Frontal cortex (tissue), 4 donors: ENCODE results near the gene LMO7. TPM values are rescaled to one million over a fixed set of nuclear protein-coding genes. Genes with fewer than 3 reads are reported as not detected.
"Not testable (repeated sequence)": the region's sequence is repeated elsewhere in the genome, so short reads cannot be mapped to it uniquely, and the experiment has no call there.

Experiments used
- DNase-seq, 2 donors: peaks; one replicate each; pipeline ENCODE4 v3.0.0; 2012; ENCODE audit warnings: low spot score in 2 of 2
- FAIRE-seq: peaks from 2 replicates; lab custom pipeline; 2012; peaks lifted over from hg19 to GRCh38; lab: Jason Lieb, UNC
- total RNA-seq: library from RNA; depleted of rRNA; stranded (reverse); fragments of >200 nt; gene quantifications from one replicate; pipeline ENCODE4 v1.2.3, GENCODE V29; 2014
- donor health status: control.
- donor health status: control.
- donor health status: control.

LMO7 gene
- total RNA-seq, 1 donor from 2014 or later = 118 TPM

- DNase-seq (no peak), FAIRE-seq (no peak)
Measured at GRCh38 chr13:75693227-75693626, 57.1 kb downstream of the LMO7 start.

GRCh38 chr13:75694722-75695121, 58.6 kb downstream of the LMO7 start:
- FAIRE-seq = no peak
- DNase-seq = no peak

GRCh38 chr13:75695908-75696307, 59.8 kb downstream of the LMO7 start:
- FAIRE-seq = not testable (repeated sequence)
- peak; percentile 10 to 47 for DNase-seq

- FAIRE-seq (no peak), DNase-seq (no peak)
Measured at GRCh38 chr13:75699062-75699461, 62.9 kb downstream of the LMO7 start.

- FAIRE-seq = not testable (repeated sequence)
Measured at GRCh38 chr13:75699717-75700116, 63.6 kb downstream of the LMO7 start.

DNA sequence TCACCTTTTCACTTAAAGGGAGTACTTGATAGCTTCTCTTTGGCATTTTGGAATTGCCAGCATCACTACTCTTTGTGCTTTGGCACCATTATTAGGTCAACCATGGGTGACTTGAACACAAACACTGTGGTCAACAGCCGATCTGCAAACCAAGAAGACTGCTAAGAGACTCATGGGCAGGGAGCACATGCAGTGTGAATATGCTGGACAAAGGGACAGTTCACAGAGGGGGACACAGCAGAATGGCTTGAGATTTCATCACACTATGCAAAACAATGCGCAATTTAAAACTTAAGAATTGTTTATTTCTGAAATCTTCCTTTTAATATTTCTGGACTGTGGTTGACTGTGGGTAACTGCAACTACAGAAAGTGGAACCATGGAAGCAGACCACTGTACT, 64.4 kb downstream of the LMO7 start:
- no peak for DNase-seq
- FAIRE-seq = no peak

More at GRCh38 chr13:75699717-75700116, 63.6 kb downstream of the LMO7 start:
- not testable (repeated sequence) for DNase-seq

GRCh38 chr13:75702476-75702875, 66.3 kb downstream of the LMO7 start:
- DNase-seq (no peak), FAIRE-seq (no peak)

GRCh38 chr13:75703769-75704168, 67.6 kb downstream of the LMO7 start:
- no peak for FAIRE-seq
- DNase-seq = no peak

DNA sequence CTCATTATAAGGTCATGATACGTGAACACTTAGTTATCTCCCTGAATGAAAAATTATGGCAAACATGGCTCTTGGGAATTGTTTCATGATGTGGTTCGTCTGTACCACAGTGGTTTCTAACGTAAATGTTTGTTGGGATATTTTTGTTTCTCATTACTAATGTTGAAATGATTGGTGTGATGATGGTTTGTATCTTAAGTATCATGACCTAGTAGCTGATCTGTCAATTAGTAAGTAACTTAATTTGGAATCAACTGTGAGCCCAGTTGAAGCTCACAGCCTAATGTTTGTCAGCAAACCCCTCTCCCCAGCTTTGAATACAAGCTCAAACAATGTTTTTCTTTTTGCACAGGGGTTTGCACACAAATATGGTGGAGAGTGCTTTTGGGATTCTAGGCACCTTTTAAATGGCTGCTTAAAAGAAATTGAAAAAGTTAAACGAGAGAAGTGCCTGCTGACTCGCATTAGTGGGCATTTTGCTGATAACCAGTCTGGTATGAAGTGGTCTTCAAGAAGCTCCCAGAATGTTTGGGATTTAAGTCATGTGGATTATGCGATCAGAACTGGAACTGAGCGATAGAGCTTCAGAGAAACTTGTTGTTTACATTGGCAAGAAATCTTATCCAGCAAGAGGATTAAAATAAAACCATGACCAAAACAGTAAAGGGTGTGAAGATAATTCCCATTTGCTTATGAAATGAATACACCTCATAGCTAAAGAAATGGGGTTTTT, 68.2 kb downstream of the LMO7 start:
- FAIRE-seq (no peak), DNase-seq (no peak)

DNA sequence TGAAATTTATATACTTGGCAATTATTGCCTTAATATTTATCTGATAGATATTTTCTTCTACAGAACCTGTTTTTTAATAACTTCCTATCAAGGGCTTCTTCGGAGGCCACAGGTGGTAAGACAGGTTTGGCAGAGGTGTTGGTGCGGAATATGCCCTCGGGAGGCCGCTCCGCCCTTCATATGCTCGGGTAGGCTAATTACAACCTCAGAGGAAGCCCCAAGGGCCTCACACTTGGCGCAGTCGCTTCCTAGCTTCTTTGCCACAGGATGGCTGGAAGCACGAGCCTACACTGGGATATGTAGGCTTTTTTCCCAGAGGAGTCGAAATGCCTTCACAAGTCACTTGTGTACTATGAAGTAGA, 68.8 kb downstream of the LMO7 start:
- DNase-seq = no peak
- FAIRE-seq = no peak

DNA sequence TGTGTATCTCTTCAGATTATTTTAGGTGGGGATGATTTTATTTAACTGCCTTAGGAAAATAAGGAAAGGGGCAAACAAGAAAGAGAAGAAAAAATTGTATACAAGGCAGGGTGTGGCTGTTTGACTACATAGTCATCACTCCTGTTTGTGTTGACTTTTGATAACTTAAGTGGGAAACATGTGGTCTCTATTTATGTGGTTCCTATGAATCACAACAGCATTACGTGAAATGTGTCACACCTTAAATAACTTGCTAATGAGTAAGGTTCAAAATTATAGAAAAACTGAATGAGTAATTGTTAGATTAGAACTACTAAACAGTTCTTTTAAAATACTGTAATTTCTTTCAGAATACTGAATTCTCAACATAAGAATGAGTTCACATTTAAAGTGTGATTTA, 69.3 kb downstream of the LMO7 start:
- FAIRE-seq (peak; percentile 43), DNase-seq (no peak)

DNA sequence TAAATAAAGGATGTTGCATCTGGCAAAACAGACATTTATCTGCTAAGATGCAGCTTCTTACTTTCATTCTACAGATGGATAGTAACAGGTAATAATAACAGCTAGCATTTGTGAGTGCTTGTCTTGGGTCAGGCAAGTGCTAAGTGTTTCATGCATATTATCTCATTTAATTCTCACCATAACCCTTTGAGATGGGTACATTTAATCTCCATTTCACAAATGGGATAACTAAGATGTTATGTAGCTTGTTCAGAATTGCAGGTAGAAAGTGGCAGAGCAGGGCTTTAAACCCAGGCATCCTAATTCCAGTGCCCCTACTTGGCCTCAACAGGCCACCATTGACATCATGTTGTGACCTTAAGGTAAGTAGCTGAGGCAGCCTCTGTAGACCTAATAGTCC, 69.8 kb downstream of the LMO7 start:
- DNase-seq = no peak
- FAIRE-seq = no peak

GRCh38 chr13:75713852-75714251, 77.7 kb downstream of the LMO7 start:
- FAIRE-seq (no peak), DNase-seq (no peak)

DNA sequence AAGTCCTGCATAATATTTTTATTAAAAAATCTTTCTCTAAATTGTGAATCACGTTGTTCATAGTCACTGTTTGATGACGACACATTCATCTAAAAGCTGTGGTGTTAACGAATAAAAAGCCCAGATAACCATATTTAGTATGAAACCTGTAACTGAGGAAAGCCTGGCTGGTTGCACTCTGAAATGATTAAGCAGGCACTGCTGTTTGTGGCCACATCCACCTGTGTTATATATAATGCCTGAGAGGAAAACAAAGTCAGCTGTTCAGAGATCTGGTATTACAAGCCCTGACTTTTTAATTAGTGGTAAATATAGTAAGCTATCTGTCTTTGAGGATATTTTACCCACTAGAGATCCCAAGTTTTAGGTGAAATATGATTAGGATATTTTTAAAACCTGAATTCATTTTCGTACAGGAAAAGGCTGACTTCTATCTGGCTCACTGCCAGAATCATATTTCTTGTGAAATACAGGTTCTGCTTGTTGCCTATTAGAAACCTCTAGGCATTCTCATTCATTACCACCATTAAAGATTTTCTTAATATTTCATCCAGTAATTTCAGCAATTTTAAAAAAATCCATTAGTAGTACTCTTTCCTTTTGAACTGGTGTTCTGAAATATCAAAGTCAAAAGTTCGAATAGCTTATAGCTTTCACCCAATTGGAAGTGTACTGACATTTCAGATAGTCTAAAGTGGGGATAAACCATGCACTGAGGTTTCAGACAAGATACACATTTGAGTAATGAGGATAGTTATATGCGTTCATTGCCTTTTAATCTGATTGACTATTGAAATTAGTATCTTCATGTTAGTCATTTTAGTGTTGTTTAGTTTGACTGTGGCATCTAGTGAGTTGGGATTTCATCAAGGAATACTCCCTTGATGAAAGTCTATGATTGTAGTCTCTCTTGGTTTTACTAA, 79.7 kb downstream of the LMO7 start:
- FAIRE-seq = no peak
- no peak for DNase-seq

GRCh38 chr13:75717525-75717924, 81.4 kb downstream of the LMO7 start:
- FAIRE-seq = no peak
- no peak for DNase-seq

GRCh38 chr13:75721307-75721706, 85.2 kb downstream of the LMO7 start:
- no peak for DNase-seq
- no peak for FAIRE-seq

DNA sequence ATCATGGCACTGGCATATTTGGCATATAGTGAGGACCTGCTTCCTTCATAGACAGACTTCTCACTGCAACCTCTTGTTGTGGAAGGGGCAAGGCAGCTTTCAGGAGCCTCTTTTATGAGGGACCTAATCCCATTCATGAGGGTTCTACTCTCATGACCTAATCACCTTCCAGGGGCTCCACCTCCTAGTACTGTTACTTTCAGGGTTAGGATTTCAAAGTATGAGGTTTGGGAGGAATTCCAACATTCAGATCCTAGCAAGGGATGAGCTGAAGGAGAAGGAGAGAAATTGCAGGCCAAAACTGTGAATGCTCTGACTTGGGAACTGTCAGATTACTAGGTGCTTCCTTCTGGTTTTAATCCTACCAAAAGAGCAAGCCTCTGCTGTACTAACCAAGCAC, 87.8 kb downstream of the LMO7 start:
- DNase-seq (no peak), FAIRE-seq (no peak)

DNA sequence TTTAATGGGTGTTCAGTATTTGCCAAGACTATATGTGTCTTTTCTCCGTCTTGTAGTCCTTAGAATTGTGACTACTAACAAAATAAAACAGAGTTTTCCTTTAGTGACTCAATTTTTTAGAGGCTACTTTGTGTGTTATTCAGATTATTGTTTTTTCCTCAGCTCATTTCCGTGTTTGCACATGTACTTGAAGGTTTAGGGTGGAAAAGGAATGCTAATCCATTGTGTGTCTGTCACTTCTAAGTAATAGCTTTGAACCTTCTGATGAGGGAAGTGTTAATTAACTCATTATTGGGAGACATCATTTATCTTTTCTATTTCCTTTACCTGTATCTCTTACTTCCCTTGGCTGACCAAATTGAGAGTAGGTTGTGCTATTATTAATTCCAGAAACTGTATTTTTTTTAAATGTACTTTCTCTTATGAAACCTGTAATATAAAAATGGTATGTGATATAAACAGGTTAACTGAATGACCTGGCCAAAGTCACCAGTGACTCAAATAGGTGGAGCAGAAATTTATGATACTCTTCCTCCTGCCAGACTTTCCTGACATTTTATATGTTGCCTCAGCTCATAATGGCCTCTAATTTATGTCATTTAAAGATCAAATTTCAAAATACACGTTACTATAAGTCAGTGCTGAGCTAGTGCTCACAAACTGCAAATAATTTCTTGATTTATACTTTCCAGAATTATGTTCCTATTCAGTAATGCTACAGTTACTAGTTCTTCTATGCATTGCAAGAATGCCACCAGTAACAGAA, 88.8 kb downstream of the LMO7 start:
- no peak for DNase-seq
- FAIRE-seq = no peak

DNA sequence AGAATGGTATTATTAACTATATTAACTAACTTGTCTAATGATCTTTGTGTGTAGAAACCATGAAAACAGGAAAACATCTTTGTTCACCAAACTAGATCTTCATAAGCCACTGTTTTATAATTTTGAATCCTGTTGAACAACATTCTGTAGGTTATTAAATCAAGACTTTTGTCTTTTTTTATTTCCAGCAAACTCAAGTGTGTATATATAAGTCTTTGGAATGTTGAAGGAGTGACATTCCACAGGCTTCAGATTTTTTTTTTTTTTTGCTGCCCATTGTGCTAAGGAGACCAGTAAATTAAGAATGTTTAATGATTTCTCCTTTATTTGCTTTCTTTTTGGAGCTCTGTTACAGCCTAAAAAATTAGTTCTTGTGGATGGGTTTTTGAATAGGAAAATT, 89.6 kb downstream of the LMO7 start:
- DNase-seq (no peak), FAIRE-seq (no peak)

DNA sequence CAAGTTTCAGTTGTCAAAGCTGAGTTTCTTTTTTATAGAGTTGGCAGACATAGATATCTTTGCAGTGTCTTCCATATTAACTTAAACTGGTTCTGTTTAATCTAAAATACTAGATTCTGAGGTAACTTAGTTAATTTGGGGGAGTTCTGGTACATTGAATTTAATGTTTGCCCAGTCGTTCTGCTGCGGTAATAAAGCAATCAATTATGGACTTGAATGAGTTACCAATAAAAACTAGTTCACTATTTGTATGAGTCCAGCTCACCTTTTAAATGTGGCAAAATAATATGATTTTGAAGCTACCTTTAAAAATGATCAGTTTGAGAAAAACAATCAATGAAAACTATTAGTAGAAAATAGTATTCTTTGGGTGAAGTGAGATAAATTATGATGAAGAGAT, 90.2 kb downstream of the LMO7 start:
- no peak for FAIRE-seq

More for the DNA sequence above, 90.2 kb downstream of the LMO7 start:
- no peak for DNase-seq
